Measurements from ENCODE around the gene ZMYND12.

Gene ZMYND12

DNA sequence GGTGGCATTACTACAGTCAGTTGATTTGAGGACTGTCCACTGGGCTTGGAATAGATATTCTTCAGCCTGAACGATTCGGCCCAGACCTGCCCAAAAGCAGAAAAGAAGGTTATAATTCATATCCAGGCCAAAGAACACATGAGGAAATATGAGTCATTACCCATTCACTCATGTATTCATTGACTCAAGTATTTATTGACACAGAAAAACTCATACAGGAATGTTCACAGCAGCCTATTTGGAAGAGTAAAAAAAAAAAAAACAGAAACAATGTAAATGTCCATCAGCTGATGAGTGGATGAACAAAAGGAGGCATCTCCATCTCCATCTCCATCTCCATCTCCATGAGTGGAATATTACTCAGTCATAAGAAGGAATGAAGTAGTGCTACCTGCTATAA, 15.9 kb downstream of the ZMYND12 start:
- peak; percentile 67 for DNase-seq (ENCODE audit: low spot score)

DNA sequence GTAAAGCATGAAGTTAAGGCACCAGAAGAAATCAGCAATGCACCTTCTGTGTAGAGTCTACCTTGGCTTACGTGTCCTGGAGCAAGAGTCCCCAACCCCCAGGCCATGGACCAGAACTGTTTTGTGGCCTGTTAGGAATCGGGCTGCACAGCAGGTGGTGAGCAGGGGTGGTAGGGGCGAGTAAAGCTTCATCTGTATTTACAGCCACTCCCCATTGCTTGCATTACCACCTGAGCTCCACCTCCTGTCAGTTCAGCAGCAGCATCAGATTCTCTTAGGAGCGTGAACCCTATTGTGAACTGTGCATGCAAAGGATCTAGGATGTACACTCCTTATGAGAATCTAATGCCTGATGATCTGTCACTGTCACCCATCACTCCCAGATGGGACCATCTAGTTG, 21.5 kb downstream of the ZMYND12 start:
- DNase-seq (ENCODE audit: low spot score): no peak

DNA sequence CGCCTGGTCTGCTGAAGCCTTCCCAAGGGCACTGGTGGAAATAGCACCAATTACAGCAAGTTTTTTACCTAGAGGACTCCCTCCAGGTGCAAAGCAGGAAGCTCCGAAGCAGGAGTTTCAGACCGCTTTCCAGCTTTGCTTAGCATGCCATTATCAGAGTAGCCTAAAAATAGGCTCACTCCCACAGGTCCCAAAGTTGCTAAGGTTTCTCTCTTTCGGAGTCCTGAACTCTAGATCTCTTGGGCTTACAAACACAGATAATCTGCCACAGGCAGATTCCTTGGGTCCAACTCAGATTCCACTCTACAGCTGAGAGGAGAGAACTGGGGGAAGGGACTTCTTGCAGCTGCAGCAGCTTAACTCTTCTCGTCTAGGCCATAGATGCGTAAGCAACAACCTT, 22.5 kb downstream of the ZMYND12 start:
- no peak for DNase-seq (ENCODE audit: low spot score)

DNA sequence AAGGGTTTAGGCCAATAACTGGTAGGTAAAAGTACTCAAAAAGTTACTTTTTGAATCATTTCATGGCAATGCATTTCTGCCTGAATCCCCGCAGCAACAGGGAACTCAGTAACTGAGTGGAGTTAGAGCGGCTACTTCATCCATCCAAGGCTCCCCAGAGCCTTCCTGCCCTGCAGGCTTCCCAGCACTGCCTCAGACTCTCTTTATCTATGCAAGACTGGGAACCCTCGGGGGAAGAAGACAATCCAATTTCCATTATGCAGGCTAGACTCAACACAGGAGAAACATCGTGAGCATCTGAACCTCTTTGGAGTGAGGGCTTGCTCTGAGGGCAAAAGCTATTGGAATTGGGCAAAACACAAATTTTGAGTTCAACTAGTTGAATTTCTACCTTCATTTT, 23.1 kb downstream of the ZMYND12 start:
- DNase-seq (ENCODE audit: low spot score): no peak

DNA sequence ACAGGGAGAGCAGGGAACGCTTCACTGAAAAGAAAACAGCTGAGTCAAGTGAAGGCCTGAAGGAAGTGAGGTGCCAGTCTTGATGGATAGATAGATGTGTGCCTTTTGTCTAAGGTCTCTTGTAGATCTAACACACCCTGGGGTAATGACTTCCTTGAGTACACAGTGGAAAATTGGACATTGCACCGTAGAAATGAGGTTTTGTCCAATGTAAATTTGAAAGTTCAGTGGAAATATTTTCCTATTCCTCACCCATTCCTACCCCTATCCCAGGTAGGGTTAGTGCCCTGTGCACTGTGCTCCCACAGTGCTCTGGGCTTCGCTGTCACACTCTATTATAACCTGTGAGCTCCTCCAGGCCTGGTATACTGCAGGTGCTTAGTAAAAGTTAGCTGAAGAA, 24.3 kb downstream of the ZMYND12 start:
- no peak for DNase-seq (ENCODE audit: low spot score)

DNA sequence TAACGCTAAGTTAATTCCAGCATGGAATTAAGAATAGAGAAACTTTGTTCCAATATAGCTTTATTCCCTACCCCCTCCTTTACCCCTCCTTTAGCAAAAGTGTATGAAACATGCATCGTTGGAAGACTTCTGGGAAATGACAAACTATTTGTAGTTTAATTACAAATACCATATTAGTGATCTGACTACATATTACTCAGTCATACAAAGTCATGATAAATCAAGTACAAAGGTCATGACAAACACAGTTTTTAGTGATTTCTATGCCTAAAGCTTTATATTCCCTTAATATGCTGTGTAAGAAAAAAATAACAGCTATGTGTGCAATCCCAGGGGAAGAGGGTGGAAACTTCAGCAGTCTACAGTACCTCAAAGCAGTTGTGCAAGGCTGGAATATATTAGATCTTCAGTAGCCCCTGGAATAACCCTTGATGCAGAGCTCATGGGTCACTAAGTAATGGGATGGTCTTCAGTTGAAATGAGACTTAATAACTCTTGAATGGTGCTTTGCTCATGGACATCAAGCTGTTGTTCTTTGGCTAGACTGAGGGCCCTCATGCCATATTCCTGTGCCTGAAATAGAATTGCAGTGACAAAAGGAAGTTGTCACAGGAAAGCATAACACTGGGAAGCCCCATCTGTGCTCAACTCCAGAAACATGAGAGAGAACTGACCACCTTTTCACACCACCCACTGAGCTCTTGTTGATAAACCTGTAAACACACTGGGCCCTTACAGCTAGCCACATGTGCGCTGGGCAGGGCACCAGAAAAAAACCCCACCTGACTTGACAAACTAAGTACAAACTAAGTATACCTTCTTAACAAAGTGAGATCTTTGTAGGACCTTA, 25.3 kb downstream of the ZMYND12 start:
- DNase-seq (ENCODE audit: low spot score): no peak

DNA sequence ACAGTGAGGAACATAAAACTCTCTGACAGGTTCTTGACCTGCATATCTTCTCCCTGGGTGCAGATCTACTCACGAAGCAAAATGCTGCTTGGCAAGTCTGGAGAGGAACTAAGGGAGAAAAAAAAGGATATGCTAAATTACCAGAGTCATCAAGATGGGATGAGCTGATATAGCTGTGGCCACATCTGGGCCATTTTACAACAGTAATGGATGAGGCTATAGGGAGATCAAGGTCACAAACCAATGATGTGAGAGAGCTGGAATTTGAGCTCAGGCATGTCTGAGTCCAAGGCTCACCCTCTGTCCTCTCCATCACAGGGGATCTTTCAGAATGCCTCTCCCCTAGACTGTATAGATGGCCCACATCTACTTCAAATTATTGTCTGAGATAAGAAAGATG, 26.2 kb downstream of the ZMYND12 start:
- peak; percentile 35 for DNase-seq (ENCODE audit: low spot score)

DNA sequence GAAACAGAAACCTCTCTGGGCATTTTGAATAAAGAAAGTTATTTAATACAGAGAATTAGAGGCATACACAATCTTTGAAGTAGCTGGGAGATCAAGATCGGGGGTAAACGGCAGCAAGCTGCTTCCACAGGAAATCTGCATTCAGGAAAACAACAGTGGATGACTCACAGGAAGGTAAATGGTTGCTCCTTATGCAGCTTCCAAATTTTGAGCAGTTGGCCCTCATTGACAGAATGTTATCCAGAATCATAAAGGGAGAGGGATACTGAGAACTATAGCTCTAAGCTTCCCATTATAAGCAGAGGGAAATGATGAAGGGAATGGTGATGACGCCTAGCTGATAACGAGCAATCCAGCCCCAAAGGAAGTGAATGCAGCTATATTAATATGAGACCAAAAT, 28.6 kb downstream of the ZMYND12 start:
- DNase-seq (ENCODE audit: low spot score): no peak

DNA sequence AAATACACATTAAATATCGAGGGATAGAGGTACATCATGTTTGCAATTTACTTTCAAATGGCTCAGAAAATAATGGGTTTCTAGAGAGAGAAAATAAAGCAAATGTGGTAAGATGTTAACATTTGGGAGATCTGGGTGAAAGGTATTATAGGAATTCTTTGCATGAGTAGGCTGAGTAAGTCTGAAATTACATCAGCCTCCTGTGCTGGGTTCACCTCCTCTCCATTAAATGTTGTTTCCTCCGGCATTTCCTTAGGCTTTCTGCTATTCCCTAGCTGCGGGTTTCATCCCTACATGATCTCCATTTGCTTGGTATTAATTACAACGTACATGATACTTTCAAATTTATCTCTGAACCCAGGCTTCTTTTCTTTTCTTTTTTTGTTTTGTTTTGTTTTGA, 31.6 kb downstream of the ZMYND12 start:
- DNase-seq (ENCODE audit: low spot score): peak; percentile 41

DNA sequence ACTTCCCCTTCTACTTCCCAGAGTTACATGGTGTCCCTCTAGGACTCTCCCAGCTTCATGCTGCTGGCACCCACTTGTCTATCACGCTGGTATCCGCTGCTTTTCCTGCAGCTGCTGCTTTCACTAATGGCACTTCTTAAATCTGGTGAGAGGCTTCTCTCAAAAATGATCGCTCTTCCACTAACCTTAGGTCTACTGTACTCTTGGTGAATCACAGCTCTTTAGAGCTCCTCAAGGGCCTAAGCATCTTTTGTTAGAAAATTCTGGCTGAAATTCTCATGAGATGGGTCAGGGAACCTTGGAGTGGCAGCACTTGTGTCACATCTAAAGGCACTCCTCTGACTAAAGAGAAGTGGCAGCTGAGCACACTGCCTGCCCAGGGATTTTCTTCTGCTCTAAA, 32.1 kb downstream of the ZMYND12 start:
- DNase-seq (ENCODE audit: low spot score): no peak

DNA sequence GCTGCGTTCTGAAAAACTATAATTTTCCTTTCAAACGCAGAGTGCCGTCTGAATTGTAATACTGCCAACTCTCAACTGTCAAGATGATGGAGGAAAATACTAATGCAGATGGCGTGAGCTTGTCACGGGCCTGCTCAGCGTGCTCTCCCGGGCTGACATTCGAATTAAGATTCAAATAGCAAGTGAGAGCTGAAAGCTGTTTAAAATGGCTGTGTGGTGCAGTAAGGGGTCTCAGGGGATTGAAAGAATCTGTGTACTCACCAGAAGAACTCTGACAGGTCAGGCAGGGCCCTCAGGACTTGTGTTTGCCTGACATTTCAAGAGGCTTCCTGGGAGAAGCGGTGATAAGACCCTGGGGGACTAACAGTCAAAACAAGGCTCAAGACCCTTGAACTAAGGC, 33.1 kb downstream of the ZMYND12 start:
- DNase-seq (ENCODE audit: low spot score): no peak

DNA sequence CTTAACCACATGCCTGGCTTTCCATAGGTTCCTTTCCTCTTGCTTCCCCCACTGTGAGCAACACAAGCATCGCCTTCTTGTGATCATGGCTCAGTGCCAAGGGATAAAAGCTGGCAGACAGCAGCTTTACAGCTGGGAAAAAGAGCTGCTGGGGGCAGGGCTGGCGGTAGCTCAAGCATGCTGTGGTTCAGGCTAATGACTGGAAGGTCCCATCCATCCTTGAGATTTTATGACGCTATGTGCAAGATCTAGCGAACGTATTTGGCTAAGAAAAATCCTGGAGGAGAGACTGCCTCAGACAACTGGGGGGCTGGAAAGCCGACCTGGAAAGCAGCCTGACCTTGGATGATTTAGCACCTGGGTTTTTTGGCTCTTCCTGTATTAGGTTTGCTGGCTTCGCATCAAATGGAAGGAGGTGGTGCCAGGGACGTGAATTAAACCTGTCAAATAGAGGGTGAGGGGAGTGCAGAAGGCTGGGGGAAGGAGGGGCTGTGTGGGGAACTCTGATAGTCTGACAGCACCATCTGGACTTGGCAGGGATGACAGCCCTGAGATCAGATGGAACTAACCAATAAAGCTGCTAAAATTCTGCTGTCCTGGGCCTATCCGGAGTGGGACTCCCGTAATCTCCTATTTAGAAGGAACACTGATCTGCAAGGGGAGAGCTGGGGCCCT, 34.8 kb downstream of the ZMYND12 start:
- peak; percentile 69 for DNase-seq (ENCODE audit: low spot score)

DNA sequence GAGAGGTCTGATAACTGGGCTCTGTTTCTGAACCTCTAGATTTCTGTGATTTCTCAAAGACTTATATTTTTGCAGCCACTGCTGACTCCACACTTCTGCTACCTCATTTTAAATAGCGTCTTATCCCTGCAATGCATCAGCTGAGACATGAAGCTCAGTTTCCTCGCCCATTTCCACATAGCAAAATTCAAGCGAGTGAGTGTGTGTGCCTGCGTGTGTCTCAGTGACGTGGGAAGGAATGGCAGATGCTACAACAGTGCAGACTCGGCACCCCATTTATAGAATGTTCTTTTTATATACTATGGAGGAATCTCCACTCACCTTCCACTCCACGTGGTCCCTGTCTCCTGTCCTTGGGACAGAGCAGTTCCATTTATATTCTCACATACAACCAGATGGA, 35.7 kb downstream of the ZMYND12 start:
- DNase-seq (ENCODE audit: low spot score): no peak

DNA sequence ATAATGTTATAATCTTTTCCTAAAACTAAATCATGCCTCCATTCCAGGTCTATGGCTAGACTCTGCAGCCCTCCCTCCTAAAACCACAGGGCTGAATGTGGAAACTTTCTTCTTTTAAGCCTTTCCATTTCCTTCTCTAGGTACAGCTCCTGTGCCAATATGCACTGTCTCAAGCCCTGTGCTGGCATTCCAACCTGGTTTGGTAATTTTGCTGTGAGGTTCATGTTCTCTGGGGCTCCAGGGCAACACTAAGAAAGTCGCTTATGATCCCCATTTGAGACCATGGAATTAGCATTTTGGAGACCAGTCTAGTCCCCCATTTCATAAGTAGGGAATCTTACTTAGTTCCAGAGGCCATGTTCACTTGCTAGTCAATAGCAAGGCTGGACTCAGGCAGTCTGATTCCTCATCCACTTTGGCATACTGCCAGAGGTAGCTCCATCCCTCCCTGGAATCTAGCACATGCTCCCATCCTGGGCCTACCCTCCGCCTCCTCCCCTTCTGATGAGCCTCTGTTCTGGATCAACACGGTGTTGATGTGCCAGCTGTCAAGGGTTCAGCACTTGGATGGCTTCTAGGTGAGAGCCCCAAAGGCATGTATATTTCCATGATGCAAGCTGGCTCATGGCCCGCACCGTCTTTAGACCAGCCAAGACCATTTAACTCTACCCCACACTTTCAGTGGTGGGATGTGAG, 36.5 kb downstream of the ZMYND12 start:
- no peak for DNase-seq (ENCODE audit: low spot score)

DNA sequence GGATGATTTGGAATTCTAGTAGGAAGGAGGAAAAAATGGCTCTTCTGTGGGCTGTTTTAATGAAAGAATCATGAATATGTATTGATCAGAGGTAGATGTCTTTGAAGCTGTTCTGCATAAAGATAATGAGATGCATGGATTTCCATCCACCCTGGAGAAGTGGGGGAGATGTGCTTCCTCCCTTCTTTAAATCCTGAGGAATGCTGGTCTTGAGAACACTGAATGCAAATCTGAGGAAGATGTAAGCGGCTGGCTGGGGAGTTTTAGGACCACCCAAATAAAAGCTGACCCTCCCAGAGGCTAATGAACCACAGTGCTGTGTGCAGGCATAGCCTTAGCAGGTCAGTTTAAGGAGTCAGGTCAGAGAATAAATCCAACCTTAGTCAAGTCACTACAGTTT, 37.3 kb downstream of the ZMYND12 start:
- DNase-seq (ENCODE audit: low spot score): no peak

DNA sequence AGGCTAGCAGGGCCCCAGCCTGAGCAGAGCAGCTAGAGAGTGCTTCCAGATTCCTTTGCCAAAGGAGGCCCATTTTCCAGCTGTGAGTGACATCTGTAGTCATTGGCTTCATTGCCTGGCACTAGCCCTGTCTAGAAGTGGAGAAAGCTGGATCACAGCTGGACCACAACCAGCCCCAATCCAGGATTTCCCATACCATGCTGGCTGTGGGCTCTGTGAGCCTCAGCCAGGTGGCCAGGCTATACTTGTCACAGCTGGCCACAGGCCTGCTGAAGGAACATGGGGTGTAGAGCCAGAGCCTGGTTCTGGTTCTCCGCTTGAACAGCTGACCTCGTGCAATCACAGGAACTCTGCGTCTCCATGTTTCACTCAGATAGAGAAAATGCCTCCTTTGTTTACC, 38.7 kb downstream of the ZMYND12 start:
- no peak for DNase-seq (ENCODE audit: low spot score)

DNA sequence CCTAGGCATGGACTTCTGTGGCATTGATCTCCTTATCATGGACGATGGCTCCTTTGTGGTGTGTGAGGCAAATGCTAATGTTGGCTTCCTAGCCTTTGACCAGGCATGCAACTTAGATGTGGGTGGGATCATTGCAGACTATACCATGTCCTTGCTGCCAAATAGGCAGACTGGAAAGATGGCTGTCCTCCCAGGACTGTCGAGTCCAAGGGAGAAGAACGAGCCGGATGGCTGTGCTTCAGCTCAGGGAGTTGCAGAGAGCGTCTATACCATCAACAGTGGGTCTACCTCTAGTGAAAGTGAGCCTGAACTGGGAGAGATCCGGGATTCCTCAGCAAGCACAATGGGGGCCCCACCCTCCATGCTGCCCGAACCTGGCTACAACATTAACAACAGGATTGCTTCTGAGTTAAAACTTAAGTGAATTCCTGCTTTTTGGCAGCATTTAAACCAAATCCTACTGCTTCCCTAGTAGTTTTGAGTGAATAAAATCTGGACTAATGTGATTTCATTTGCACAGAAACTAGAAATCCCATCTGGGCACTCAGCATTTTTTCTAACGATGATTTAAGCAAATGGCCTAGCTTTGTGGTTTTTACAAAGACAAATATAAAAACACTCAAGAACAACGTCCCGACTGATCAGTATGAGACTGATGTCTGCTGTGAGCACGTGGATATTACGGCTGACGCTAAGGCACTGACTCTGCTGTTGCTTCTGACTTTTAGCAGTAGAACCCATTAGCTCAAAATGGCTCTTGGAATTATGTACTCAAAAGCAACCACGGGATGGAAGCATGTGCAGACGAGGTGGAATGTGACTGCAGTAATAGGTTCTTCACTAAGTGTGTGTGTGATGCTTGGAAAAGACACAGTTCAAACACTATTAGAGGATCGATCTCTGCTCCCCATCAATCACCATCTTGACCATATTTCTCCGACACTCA, 41.0 kb downstream of the ZMYND12 start:
- no peak for DNase-seq (ENCODE audit: low spot score)

DNA sequence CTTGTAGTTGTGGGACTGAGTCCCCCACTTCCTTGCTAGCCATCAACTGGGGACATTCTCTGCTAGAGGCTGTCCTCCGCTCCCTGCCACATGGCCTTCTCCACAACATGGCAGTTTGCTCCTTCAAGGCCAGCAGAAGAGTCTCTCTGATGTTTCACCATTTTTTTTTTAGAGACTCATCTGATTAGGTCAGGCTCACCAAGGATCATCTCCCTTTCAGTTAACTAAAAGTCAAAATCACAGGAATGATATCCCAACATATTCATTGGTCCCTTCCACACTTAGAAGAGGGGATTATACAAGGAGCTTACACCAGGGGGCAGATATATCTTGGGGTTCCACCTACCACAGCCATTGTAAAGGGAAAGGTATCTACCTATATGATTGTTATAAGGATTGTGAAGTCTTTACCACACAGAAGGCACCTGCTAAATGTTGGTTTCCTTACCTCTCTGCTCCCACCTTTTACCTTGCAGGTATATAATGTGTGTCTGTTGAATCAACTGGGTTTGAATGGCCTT, 51.9 kb downstream of the ZMYND12 start:
- no peak for DNase-seq (ENCODE audit: low spot score)

DNA sequence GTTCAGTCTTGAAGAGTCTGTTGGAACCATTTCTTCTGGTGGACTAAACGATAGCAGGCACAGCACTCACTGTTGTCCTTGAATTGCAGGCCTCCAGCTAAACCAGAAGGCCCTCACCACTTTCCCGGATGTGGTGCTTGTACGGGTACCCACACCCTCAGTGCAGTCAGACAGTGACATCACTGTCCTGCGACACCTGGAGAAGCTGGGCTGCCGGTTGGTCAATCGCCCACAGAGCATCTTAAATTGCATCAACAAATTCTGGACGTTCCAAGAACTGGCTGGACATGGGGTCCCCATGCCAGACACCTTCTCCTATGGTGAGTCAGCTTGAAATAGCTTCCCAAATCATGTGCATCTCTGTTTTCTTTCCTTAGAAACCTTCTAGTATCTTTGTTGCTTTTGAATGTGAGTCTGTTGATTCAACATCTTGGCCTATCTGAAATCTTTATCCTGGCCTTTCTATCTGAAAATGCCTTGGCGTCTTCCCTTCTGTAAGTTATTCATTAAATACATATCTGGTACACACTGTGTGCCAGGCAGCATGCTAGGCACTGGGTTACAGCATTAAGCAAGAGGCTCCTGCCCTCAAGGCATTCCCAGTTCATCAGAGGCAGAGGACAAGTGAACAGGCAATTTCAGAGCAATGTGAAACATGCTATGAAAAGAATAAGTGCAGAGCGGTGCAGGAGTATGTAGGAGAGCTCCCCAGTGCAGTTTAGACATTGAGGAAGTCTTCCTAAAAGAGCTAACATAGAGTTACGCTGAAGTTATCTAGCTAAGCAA, 56.3 kb downstream of the ZMYND12 start:
- DNase-seq (ENCODE audit: low spot score): no peak

DNA sequence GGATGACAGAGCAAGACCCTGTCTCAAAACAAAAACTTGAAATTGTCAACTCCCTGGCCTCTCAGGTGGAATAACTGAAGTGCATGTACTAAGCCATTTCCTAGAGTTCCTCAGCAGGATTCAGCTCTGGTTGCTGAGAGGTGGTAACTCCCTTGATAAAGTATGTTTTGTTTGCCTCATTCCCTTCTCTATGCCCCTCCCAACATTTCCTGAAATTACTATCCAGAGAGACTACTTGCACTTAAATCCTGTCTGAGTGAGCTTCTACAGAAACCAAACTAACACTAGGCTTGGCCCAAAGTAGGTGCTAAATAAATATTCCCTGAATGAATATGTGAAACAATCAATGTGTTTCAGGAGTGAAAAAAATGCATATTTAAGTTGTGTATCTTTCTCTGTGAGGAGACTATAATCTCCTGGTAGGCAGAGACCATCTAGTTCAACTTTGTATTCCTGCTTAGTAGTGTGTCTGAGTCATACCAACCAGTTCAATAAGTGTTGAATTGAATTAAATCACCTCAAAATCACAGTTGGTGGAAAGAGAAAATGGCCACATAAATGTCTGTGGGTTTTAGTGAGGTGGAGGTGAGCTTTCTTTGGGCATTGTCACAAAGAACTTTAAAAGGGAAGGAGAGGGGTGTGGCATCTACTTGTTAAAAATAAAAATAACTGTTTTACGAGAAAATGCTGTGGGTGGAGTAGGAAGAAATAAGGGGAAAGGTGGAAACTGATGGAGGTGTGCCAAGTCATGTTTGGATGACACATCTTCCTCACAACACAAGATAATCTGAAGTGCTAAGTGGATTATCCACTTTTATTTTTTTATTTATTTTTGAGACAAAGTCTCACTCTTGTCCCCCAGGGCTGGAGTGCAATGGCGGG, 62.6 kb downstream of the ZMYND12 start:
- no peak for DNase-seq (ENCODE audit: low spot score)

Measured in GM03348 (cell line).